ENCODE data around the gene RNF115. TPM values are rescaled to one million over a fixed set of nuclear protein-coding genes. Genes with fewer than 3 reads are reported as not detected.
A peak's percentile ranks its signal among the peaks of the same experiment; 100 is the strongest.

The RNF115 gene
- total RNA-seq, 5 donors from 2014 or later (not counting 1 experiment from before 2014, with no cell fraction given): 12.0 to 17.5 (median 13.4) TPM

DNA sequence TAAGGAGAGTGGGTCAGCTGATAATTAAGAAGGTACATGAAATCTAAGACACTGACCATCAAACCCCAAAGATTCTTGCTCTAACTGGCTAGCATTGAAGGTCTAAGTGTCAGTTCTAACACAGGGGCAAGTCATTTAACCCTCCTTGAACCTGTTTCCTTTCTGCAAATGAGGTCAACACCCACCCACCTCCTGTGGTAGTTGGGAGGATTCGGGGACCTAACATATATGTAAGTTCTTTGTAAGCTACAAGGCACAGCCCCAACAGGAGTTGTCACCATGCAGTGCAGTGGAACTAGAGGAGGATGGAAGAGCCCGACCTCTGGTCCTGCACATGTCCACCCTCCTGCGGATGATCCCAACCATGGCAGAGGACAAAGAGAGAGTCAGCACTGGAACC, 23.9 kb upstream of the RNF115 start:
- Histone ChIP-seq H3K4me1 (ENCODE audit: control insufficient read depth in 1 of 2, extremely low read depth in 1 of 2, insufficient read depth in 2 of 2, low read length in 2 of 2) (peaks cover 7 to 19% of the 10 kb centered on the region in 2 experiments), H3K27ac (ENCODE audit: low read length) (no peak overlapping the region), H3K4me3 (ENCODE audit: control insufficient read depth in 1 of 2, extremely low read depth in 1 of 2, low read length in 1 of 2) (no peak overlapping the region), H3K9me3 (no peaks in the 10 kb centered on the region), H3K27me3 (replicated peaks in 1 of 2; ENCODE audit: control insufficient read depth in 2 of 2, extremely low read depth in 1 of 2, insufficient read depth in 2 of 2, low read length in 1 of 2) (no peaks in the 10 kb centered on the region), H3K36me3 (ENCODE audit: control insufficient read depth in 2 of 2, extremely low read depth in 1 of 2, insufficient read depth in 1 of 2, low read length in 1 of 2) (peaks cover 4 to 30% of the 10 kb centered on the region in 2 donors)
- ChIA-PET POLR2A (no interaction called here), CTCF (interaction anchor here (0.9 to 4.1 kb wide), 7 partner anchors 11 to 62 kb away, joined by 3 to 26 read pairs (median 3); partner anchors contain the start of genes ITGA10 (in 1 of the 2) and PIAS3 (in 1 of the 2))
- Mint-ChIP-seq H3K4me3 (no peak overlapping the region), H3K27me3 (no peaks in the 10 kb centered on the region), H3K27ac (no peak overlapping the region), H3K4me1 (peaks cover 7 to 14% (median 12%) of the 10 kb centered on the region in 3 donors), H3K9me3 (no peaks in the 10 kb centered on the region), H3K36me3 (peaks cover 23% of the 10 kb centered on the region)
- 92% methylated on average over 2 of the region's 3 CpGs for WGBS (ENCODE audit: insufficient coverage)
- DNase-seq (no peak), ATAC-seq (replicated peaks in 1 of 4) (no peak)

DNA sequence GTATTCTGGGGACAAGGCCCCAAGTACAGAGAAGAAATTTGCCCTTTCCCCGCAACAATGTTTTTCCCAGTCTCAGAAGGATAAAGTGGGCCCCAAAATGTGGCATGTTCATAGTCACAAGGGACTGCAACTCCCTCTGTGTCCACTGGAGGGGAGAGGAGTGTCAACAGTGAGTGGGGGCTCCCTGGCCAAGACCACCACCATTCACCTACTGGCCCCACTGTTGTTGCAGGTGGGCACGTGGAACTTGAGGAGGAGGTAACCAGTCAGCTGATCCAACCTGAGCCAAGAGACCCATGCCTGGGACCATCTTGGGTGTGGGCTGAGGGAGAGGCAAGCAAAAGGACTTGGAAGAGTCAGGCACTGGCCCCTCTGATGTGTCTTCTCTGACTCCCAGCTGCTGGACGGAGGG, 22.3 kb upstream of the RNF115 start:
- Histone ChIP-seq H3K4me3 (ENCODE audit: control insufficient read depth in 1 of 2, extremely low read depth in 1 of 2, low read length in 1 of 2) (peak overlapping the region; percentile 69 to 75), H3K4me1 (ENCODE audit: control insufficient read depth in 1 of 2, extremely low read depth in 1 of 2, insufficient read depth in 2 of 2, low read length in 2 of 2) (peaks cover 7 to 19% of the 10 kb centered on the region in 2 experiments), H3K36me3 (ENCODE audit: control insufficient read depth in 2 of 2, extremely low read depth in 1 of 2, insufficient read depth in 1 of 2, low read length in 1 of 2) (peaks cover 6 to 38% of the 10 kb centered on the region in 2 donors), H3K9me3 (no peaks in the 10 kb centered on the region), H3K27me3 (replicated peaks in 1 of 2; ENCODE audit: control insufficient read depth in 2 of 2, extremely low read depth in 1 of 2, insufficient read depth in 2 of 2, low read length in 1 of 2) (no peaks in the 10 kb centered on the region), H3K27ac (ENCODE audit: low read length) (no peak overlapping the region)
- Mint-ChIP-seq H3K36me3 (peaks cover 24% of the 10 kb centered on the region), H3K27ac (peak overlapping the region in 1 of 2 donors; percentile 71), H3K4me1 (peaks cover 7 to 14% (median 12%) of the 10 kb centered on the region in 3 donors), H3K27me3 (no peaks in the 10 kb centered on the region), H3K9me3 (no peaks in the 10 kb centered on the region), H3K4me3 (no peak overlapping the region)
- ATAC-seq (replicated peaks in 1 of 4) (peak; percentile 30 to 50 (median 42)), DNase-seq (peak in 18 of 35 experiments; percentile 9 to 61 (median 22))
- no CpG with 5 or more reads among the region's 3 CpGs for WGBS (ENCODE audit: insufficient coverage)
- ChIA-PET POLR2A (no interaction called here), CTCF (interaction anchor here (0.6 to 4.9 kb wide), 15 partner anchors 13 to 171 kb away, joined by 3 to 52 read pairs (median 9); partner anchors contain the start of genes PIAS3 (in 2 of the 2), ANKRD34A (in 1 of the 2), ITGA10 (in 1 of the 2) and LIX1L (in 1 of the 2))

DNA sequence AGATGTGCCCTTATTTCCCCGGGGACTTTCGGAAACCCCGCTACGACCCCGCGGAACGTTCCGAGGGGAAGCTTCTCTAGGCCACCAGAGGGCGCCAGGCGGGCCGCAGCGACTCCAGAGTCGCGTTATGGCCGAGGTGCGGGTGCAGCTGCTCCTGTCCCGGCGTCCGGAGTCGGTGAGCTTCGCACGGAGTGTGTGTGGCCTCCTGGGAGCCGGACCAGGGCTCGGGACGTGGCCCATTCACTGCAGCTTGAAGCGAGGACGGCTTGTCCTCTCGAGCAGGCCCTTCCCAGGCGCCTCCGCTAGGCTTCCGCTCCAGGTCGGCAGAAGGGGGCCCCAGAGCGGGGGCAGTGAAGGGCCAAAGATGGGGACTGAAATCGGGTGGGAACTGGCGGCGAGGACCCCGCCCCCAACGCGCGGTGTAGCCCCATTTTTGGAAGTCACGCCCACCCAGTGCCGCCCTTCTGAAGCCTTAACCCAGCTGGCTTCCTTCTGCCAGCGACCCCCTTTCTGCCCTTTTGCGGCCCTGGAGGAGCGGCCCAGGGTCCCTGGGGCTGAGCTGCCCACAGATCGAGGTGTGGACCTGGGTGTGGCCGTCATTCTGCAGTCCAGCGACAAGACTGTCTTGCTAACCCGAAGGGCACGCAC, 21.7 kb upstream of the RNF115 start, which contains the start of gene NUDT17:
TSS of gene NUDT17 (plus strand) at position 117 of the 648 bp plus-strand sequence. CDS start at position 128, 11 bp downstream.
- CTCF ChIA-PET: interaction anchor here (0.6 to 4.9 kb wide), 35 partner anchors 11 to 206 kb away, joined by 3 to 52 read pairs (median 4); partner anchors contain the start of genes PIAS3 (in 2 of the 2), ANKRD34A (in 1 of the 2), ANKRD35 (in 1 of the 2) and ITGA10 (in 1 of the 2)
- peaks cover 7 to 39% of the 10 kb centered on the region in 2 donors for H3K36me3 ChIP-seq (ENCODE audit: control insufficient read depth in 2 of 2, extremely low read depth in 1 of 2, insufficient read depth in 1 of 2, low read length in 1 of 2)
- POLR2A ChIA-PET: interaction anchor here (0.6 to 0.9 kb wide), 3 partner anchors 11 to 25 kb away, joined by 3 to 5 read pairs (median 4); partner anchors contain the start of gene PIAS3 (in 1 of the 2)

GRCh38 chr1:145845144-145845513, 21.2 kb upstream of the RNF115 start:
- no peaks in the 10 kb centered on the region for H3K9me3 Mint-ChIP-seq
- H3K4me3 ChIP-seq (ENCODE audit: control insufficient read depth in 1 of 2, extremely low read depth in 1 of 2, low read length in 1 of 2): peak overlapping the region; percentile 69 to 75
- no peak overlapping the region for H3K4me3 Mint-ChIP-seq
- peaks cover 21% of the 10 kb centered on the region for H3K36me3 Mint-ChIP-seq
- ATAC-seq (replicated peaks in 1 of 4) (peak; percentile 51 to 67 (median 60)), DNase-seq (no peak)
- POLR2A ChIA-PET: interaction anchor here (0.6 to 0.9 kb wide), 3 partner anchors 10 to 26 kb away, joined by 3 to 5 read pairs (median 4); partner anchors contain the start of gene PIAS3 (in 1 of the 2)
- no peak overlapping the region for H3K27ac Mint-ChIP-seq
- no peaks in the 10 kb centered on the region for H3K27me3 ChIP-seq (replicated peaks in 1 of 2; ENCODE audit: control insufficient read depth in 2 of 2, extremely low read depth in 1 of 2, insufficient read depth in 2 of 2, low read length in 1 of 2)
- H3K4me1 ChIP-seq (ENCODE audit: control insufficient read depth in 1 of 2, extremely low read depth in 1 of 2, insufficient read depth in 2 of 2, low read length in 2 of 2): peaks cover 5 to 17% of the 10 kb centered on the region in 2 experiments
- H3K36me3 ChIP-seq (ENCODE audit: control insufficient read depth in 2 of 2, extremely low read depth in 1 of 2, insufficient read depth in 1 of 2, low read length in 1 of 2): peaks cover 7 to 37% of the 10 kb centered on the region in 2 donors
- CTCF ChIA-PET: interaction anchor here (0.7 to 4.9 kb wide), 36 partner anchors 8 to 207 kb away, joined by 3 to 52 read pairs (median 4); partner anchors contain the start of genes PIAS3 (in 2 of the 2), ANKRD34A (in 1 of the 2), ANKRD35 (in 1 of the 2) and ITGA10 (in 1 of the 2)
- no peaks in the 10 kb centered on the region for H3K27me3 Mint-ChIP-seq
- no peaks in the 10 kb centered on the region for H3K9me3 ChIP-seq
- H3K27ac ChIP-seq (ENCODE audit: low read length): peak overlapping the region; percentile 26
- H3K4me1 Mint-ChIP-seq: peaks cover 5 to 12% (median 10%) of the 10 kb centered on the region in 3 donors
- WGBS (ENCODE audit: insufficient coverage): 0% methylated on average over 3 of the region's 4 CpGs

More for the DNA sequence above, 21.7 kb upstream of the RNF115 start, which contains the start of gene NUDT17:
- Histone ChIP-seq H3K4me1 (ENCODE audit: control insufficient read depth in 1 of 2, extremely low read depth in 1 of 2, insufficient read depth in 2 of 2, low read length in 2 of 2) (peaks cover 7 to 19% of the 10 kb centered on the region in 2 experiments), H3K4me3 (ENCODE audit: control insufficient read depth in 1 of 2, extremely low read depth in 1 of 2, low read length in 1 of 2) (peak within 1 kb of the TSS; percentile 69 to 75), H3K27me3 (replicated peaks in 1 of 2; ENCODE audit: control insufficient read depth in 2 of 2, extremely low read depth in 1 of 2, insufficient read depth in 2 of 2, low read length in 1 of 2) (no peaks in the 10 kb centered on the region), H3K9me3 (no peaks in the 10 kb centered on the region), H3K27ac (ENCODE audit: low read length) (peak within 1 kb of the TSS; percentile 26)
- no peak within 1 kb of the TSS for H3K4me3 Mint-ChIP-seq
- H3K27ac Mint-ChIP-seq: peak within 1 kb of the TSS in 1 of 2 donors; percentile 71
- no peaks in the 10 kb centered on the region for H3K9me3 Mint-ChIP-seq
- peaks cover 24% of the 10 kb centered on the region for H3K36me3 Mint-ChIP-seq
- DNase-seq (peak; percentile 41 to 87 (median 69)), ATAC-seq (replicated peaks in 1 of 4) (peak; percentile 80 to 84 (median 84))
- H3K27me3 Mint-ChIP-seq: no peaks in the 10 kb centered on the region
- 1% methylated on average over 50 of the region's 50 CpGs for WGBS (ENCODE audit: insufficient coverage)
- peaks cover 7 to 14% (median 12%) of the 10 kb centered on the region in 3 donors for H3K4me1 Mint-ChIP-seq

- H3K27ac Mint-ChIP-seq: no peak overlapping the region
- no peaks in the 10 kb centered on the region for H3K27me3 Mint-ChIP-seq
- Histone ChIP-seq H3K4me1 (ENCODE audit: control insufficient read depth in 1 of 2, extremely low read depth in 1 of 2, insufficient read depth in 2 of 2, low read length in 2 of 2) (peaks cover 5 to 16% of the 10 kb centered on the region in 2 experiments), H3K4me3 (ENCODE audit: control insufficient read depth in 1 of 2, extremely low read depth in 1 of 2, low read length in 1 of 2) (no peak overlapping the region), H3K9me3 (no peaks in the 10 kb centered on the region), H3K27me3 (replicated peaks in 1 of 2; ENCODE audit: control insufficient read depth in 2 of 2, extremely low read depth in 1 of 2, insufficient read depth in 2 of 2, low read length in 1 of 2) (no peaks in the 10 kb centered on the region), H3K27ac (ENCODE audit: low read length) (no peak overlapping the region), H3K36me3 (ENCODE audit: control insufficient read depth in 2 of 2, extremely low read depth in 1 of 2, insufficient read depth in 1 of 2, low read length in 1 of 2) (peaks cover 3 to 45% of the 10 kb centered on the region in 2 donors)
- POLR2A ChIA-PET: interaction anchor here in 1 of 2 donors (0.6 kb wide), 1 partner anchor 15 kb away, joined by 4 read pairs; no protein-coding TSS in a partner anchor
- H3K4me3 Mint-ChIP-seq: no peak overlapping the region
- CTCF ChIA-PET: interaction anchor here (0.6 to 4.9 kb wide), 4 partner anchors 16 to 136 kb away, joined by 3 to 52 read pairs (median 3); partner anchors contain the start of gene PIAS3 (in 1 of the 2)
- no peaks in the 10 kb centered on the region for H3K9me3 Mint-ChIP-seq
- ATAC-seq (replicated peaks in 1 of 4): no peak
- no CpG with 5 or more reads among the region's 3 CpGs for WGBS (ENCODE audit: insufficient coverage)
- H3K36me3 Mint-ChIP-seq: peaks cover 25% of the 10 kb centered on the region
- no peak for DNase-seq
- peaks cover 0 to 8% (median 6%) of the 10 kb centered on the region in 3 donors for H3K4me1 Mint-ChIP-seq
Observed at GRCh38 chr1:145843031-145843430, 19.1 kb upstream of the RNF115 start.

DNA sequence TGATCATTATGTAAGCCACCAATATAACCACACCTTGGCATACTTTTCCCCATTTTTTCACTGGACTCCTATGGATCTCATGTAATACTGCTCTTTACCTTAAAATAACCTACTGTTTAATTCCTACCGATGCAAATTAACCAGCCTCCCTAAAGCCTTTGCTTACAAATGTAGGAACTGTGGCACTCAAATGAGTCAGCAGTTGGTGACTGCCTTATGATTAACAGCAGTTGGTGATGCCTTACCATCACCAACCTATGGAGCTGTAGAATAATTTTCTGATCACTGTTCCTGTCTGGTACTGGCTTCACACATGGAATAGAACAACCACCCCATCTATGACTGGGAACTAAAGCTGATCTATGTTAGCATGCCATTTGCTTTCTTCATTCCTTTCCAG, 13.8 kb upstream of the RNF115 start:
- POLR2A ChIA-PET: no interaction called here

More for the DNA sequence above, 13.8 kb upstream of the RNF115 start:
- Mint-ChIP-seq H3K9me3 (no peaks in the 10 kb centered on the region), H3K4me3 (no peak overlapping the region), H3K36me3 (peaks cover 52% of the 10 kb centered on the region), H3K27ac (no peak overlapping the region), H3K4me1 (no peaks in the 10 kb centered on the region), H3K27me3 (no peaks in the 10 kb centered on the region)
- peaks cover 8 to 88% of the 10 kb centered on the region in 2 donors for H3K36me3 ChIP-seq (ENCODE audit: control insufficient read depth in 2 of 2, extremely low read depth in 1 of 2, insufficient read depth in 1 of 2, low read length in 1 of 2)
- H3K9me3 ChIP-seq: no peaks in the 10 kb centered on the region
- DNase-seq (no peak), ATAC-seq (replicated peaks in 1 of 4) (no peak)
- CTCF ChIA-PET: no interaction called here
- no peak overlapping the region for H3K27ac ChIP-seq (ENCODE audit: low read length)
- no peaks in the 10 kb centered on the region for H3K27me3 ChIP-seq (replicated peaks in 1 of 2; ENCODE audit: control insufficient read depth in 2 of 2, extremely low read depth in 1 of 2, insufficient read depth in 2 of 2, low read length in 1 of 2)
- H3K4me3 ChIP-seq (ENCODE audit: control insufficient read depth in 1 of 2, extremely low read depth in 1 of 2, low read length in 1 of 2): no peak overlapping the region
- no peaks in the 10 kb centered on the region for H3K4me1 ChIP-seq (ENCODE audit: control insufficient read depth in 1 of 2, extremely low read depth in 1 of 2, insufficient read depth in 2 of 2, low read length in 2 of 2)
- no CpG with 5 or more reads among the region's 1 CpG for WGBS (ENCODE audit: insufficient coverage)

Measured in T-cell (primary cell).